Measurements from ENCODE around the gene ARL16.

The ARL16 gene

GRCh38 chr17:81683584-81684441 lies at the start of gene ARL16, which contains the start of gene HGS:
Gene ARL16, minus strand, starts transcription at chr17:81683797. Its CDS starts 44 bp downstream, at chr17:81683753.
Gene HGS, plus strand, starts transcription at chr17:81684011. Its CDS starts 56 bp downstream, at chr17:81684067.
- peak; percentile 100 for DNase-seq

- peak; percentile 82 for DNase-seq
Measured at GRCh38 chr17:81727324-81728031, 43.9 kb upstream of the ARL16 start.

GRCh38 chr17:81726004-81726403 lies 42.4 kb upstream of the ARL16 start:
- DNase-seq = no peak

GRCh38 chr17:81725439-81725838 lies 41.8 kb upstream of the ARL16 start:
- DNase-seq = no peak

GRCh38 chr17:81723651-81724209 lies 40.1 kb upstream of the ARL16 start:
- peak; percentile 53 for DNase-seq

- peak; percentile 38 for DNase-seq
Measured at GRCh38 chr17:81722184-81723120, 38.9 kb upstream of the ARL16 start.

GRCh38 chr17:81720267-81721071 lies 36.9 kb upstream of the ARL16 start:
- no peak for DNase-seq

GRCh38 chr17:81719410-81720266 lies 36.0 kb upstream of the ARL16 start:
- DNase-seq = no peak

- no peak for DNase-seq
Measured at GRCh38 chr17:81717766-81718089, 34.1 kb upstream of the ARL16 start.

- no peak for DNase-seq
Measured at GRCh38 chr17:81717049-81717765, 33.6 kb upstream of the ARL16 start.

- DNase-seq = no peak
Measured at GRCh38 chr17:81716674-81716996, 33.0 kb upstream of the ARL16 start.

GRCh38 chr17:81715872-81716673 lies 32.5 kb upstream of the ARL16 start:
- DNase-seq = no peak

GRCh38 chr17:81715107-81715871 lies 31.7 kb upstream of the ARL16 start:
- no peak for DNase-seq

GRCh38 chr17:81714412-81715106 lies 31.0 kb upstream of the ARL16 start:
- DNase-seq = no peak

GRCh38 chr17:81713556-81714411 lies 30.2 kb upstream of the ARL16 start:
- peak; percentile 35 for DNase-seq

- no peak for DNase-seq
Measured at GRCh38 chr17:81713004-81713555, 29.5 kb upstream of the ARL16 start.
